Stimulated activated CD8-positive, alpha-beta memory T cell treated with anti-CD3 and anti-CD28 coated beads, Interleukin-4, amount 100 ng/mL, for 48 hours (primary cell): ENCODE measurements around the gene EMID1.

Source experiments
- DNase-seq: peaks from one replicate; pipeline ENCODE4 v3.0.0-alpha.2; 2020

Gene EMID1

GRCh38 chr22:29260601-29261315 is 55.1 kb downstream of the EMID1 start:
- no peak for DNase-seq

- DNase-seq, result no peak
Observed at GRCh38 chr22:29263791-29264276, 58.1 kb downstream of the EMID1 start.

- no peak for DNase-seq
Observed at GRCh38 chr22:29265305-29265704, 59.6 kb downstream of the EMID1 start.

GRCh38 chr22:29265929-29266328 is 60.2 kb downstream of the EMID1 start:
- no peak for DNase-seq

- DNase-seq, result peak; percentile 35
Observed at GRCh38 chr22:29266564-29267461, 61.1 kb downstream of the EMID1 start.

- DNase-seq, result no peak
Observed at GRCh38 chr22:29267462-29267857, 61.8 kb downstream of the EMID1 start.

- DNase-seq, result peak; percentile 99
Observed at GRCh38 chr22:29267858-29268510, 62.3 kb downstream of the EMID1 start, which contains the start of the genes EWSR1 and RHBDD3. Gene EWSR1, plus strand, starts transcription at chr22:29268268. Its CDS starts 69 bp downstream, at chr22:29268337. Gene RHBDD3, minus strand, starts transcription at chr22:29267981. Its CDS starts 2,355 bp downstream, at chr22:29265626.

- DNase-seq, result peak; percentile 60
Observed at GRCh38 chr22:29268511-29269229, 63.0 kb downstream of the EMID1 start.

- DNase-seq, result peak; percentile 32
Observed at GRCh38 chr22:29269230-29269604, 63.5 kb downstream of the EMID1 start.

GRCh38 chr22:29269731-29270474 is 64.2 kb downstream of the EMID1 start:
- DNase-seq, result peak; percentile 34

- no peak for DNase-seq
Observed at GRCh38 chr22:29270475-29271271, 65.0 kb downstream of the EMID1 start.

GRCh38 chr22:29272624-29273023 is 66.9 kb downstream of the EMID1 start:
- DNase-seq, result no peak

GRCh38 chr22:29275167-29275566 is 69.5 kb downstream of the EMID1 start:
- no peak for DNase-seq

GRCh38 chr22:29275819-29276565 is 70.3 kb downstream of the EMID1 start:
- DNase-seq, result no peak

- no peak for DNase-seq
Observed at GRCh38 chr22:29277927-29278326, 72.2 kb downstream of the EMID1 start.

GRCh38 chr22:29284196-29284595 is 78.5 kb downstream of the EMID1 start:
- no peak for DNase-seq

GRCh38 chr22:29288837-29289236 is 83.1 kb downstream of the EMID1 start:
- DNase-seq, result no peak

- no peak for DNase-seq
Observed at GRCh38 chr22:29290061-29290460, 84.4 kb downstream of the EMID1 start.

GRCh38 chr22:29291215-29291614 is 85.5 kb downstream of the EMID1 start:
- DNase-seq, result no peak

GRCh38 chr22:29292379-29292778 is 86.7 kb downstream of the EMID1 start:
- no peak for DNase-seq
